Measurements from ENCODE around the gene ZNF138.
A peak's percentile ranks its signal among the peaks of the same experiment; 100 is the strongest.

Gene ZNF138

GRCh38 chr7:64794171-64794844 lies at the start of gene ZNF138:
TSS of gene ZNF138 (plus strand) at chr7:64794428. CDS start at chr7:64794569, 141 bp downstream.
- peaks cover 18% of the 10 kb centered on the region for H3K4me1 ChIP-seq (ENCODE audit: control insufficient read depth, low read length)
- H3K9me3 ChIP-seq (ENCODE audit: control insufficient read depth, insufficient read depth, low read length) = no peaks in the 10 kb centered on the region; the same call in 1 of the 2 replicates
- no peaks in the 10 kb centered on the region; the same call in 1 of the 2 replicates for H4K20me1 ChIP-seq (ENCODE audit: control insufficient read depth, insufficient read depth, low read depth, low read length)
- H3K27me3 ChIP-seq (ENCODE audit: control insufficient read depth, low read length) = no peaks in the 10 kb centered on the region
- H3K36me3 ChIP-seq (ENCODE audit: control insufficient read depth, low read length) = peaks cover 40% of the 10 kb centered on the region
- peak within 1 kb of the TSS; percentile 67 for H3K27ac ChIP-seq (ENCODE audit: low read depth, low read length)
- TF ChIP-seq CTCF (IDR thresholded peaks at IDR 0.05; ENCODE audit: low read depth, low read length, poor library complexity, severe bottlenecking) (peak; percentile 12), EZH2phosphoT487 (IDR thresholded peaks at IDR 0.05; ENCODE audit: borderline replicate concordance, low read length) (no peak)
- no peaks in the 10 kb centered on the region for H3K9me2 ChIP-seq (replicated peaks; ENCODE audit: control insufficient read depth, low read length)
- peak within 1 kb of the TSS; percentile 91 for H3K4me3 ChIP-seq (ENCODE audit: low read length)
- H3K4me2 ChIP-seq (ENCODE audit: low read length) = peak within 1 kb of the TSS; percentile 79
- H3F3A ChIP-seq (ENCODE audit: control insufficient read depth, insufficient read depth) = no peaks in the 10 kb centered on the region
- peaks cover 48% of the 10 kb centered on the region for H3K79me2 ChIP-seq (ENCODE audit: control insufficient read depth, low read length)

GRCh38 chr7:64744680-64745079 lies 49.5 kb upstream of the ZNF138 start:
- Histone ChIP-seq H3K36me3 (ENCODE audit: control insufficient read depth, low read length) (no peaks in the 10 kb centered on the region), H3K4me3 (ENCODE audit: low read length) (no peak overlapping the region), H3K9me2 (replicated peaks; ENCODE audit: control insufficient read depth, low read length) (no peaks in the 10 kb centered on the region), H3K79me2 (ENCODE audit: control insufficient read depth, low read length) (no peaks in the 10 kb centered on the region), H3K27me3 (ENCODE audit: control insufficient read depth, low read length) (no peaks in the 10 kb centered on the region), H3K27ac (ENCODE audit: low read depth, low read length) (no peak overlapping the region), H3K4me1 (ENCODE audit: control insufficient read depth, low read length) (no peaks in the 10 kb centered on the region), H3K4me2 (ENCODE audit: low read length) (no peak overlapping the region), H3K9me3 (ENCODE audit: control insufficient read depth, insufficient read depth, low read length) (no peaks in the 10 kb centered on the region; the same call in 1 of the 2 replicates), H4K20me1 (ENCODE audit: control insufficient read depth, insufficient read depth, low read depth, low read length) (no peaks in the 10 kb centered on the region), H3F3A (ENCODE audit: control insufficient read depth, insufficient read depth) (no peaks in the 10 kb centered on the region)
- TF ChIP-seq EZH2phosphoT487 (IDR thresholded peaks at IDR 0.05; ENCODE audit: borderline replicate concordance, low read length) (no peak), CTCF (IDR thresholded peaks at IDR 0.05; ENCODE audit: low read depth, low read length, poor library complexity, severe bottlenecking) (no peak)

GRCh38 chr7:64747802-64748201 lies 46.4 kb upstream of the ZNF138 start:
- H3K4me1 ChIP-seq (ENCODE audit: control insufficient read depth, low read length) = no peaks in the 10 kb centered on the region
- H4K20me1 ChIP-seq (ENCODE audit: control insufficient read depth, insufficient read depth, low read depth, low read length) = no peaks in the 10 kb centered on the region
- H3K27ac ChIP-seq (ENCODE audit: low read depth, low read length) = no peak overlapping the region
- TF ChIP-seq EZH2phosphoT487 (IDR thresholded peaks at IDR 0.05; ENCODE audit: borderline replicate concordance, low read length) = no peak
- TF ChIP-seq CTCF (IDR thresholded peaks at IDR 0.05; ENCODE audit: low read depth, low read length, poor library complexity, severe bottlenecking) = no peak
- H3K4me3 ChIP-seq (ENCODE audit: low read length) = no peak overlapping the region
- H3K36me3 ChIP-seq (ENCODE audit: control insufficient read depth, low read length) = no peaks in the 10 kb centered on the region
- H3K9me3 ChIP-seq (ENCODE audit: control insufficient read depth, insufficient read depth, low read length) = no peaks in the 10 kb centered on the region; the same call in 1 of the 2 replicates
- H3K79me2 ChIP-seq (ENCODE audit: control insufficient read depth, low read length) = no peaks in the 10 kb centered on the region
- H3K27me3 ChIP-seq (ENCODE audit: control insufficient read depth, low read length) = no peaks in the 10 kb centered on the region
- no peaks in the 10 kb centered on the region for H3F3A ChIP-seq (ENCODE audit: control insufficient read depth, insufficient read depth)
- H3K9me2 ChIP-seq (replicated peaks; ENCODE audit: control insufficient read depth, low read length) = no peaks in the 10 kb centered on the region
- no peak overlapping the region for H3K4me2 ChIP-seq (ENCODE audit: low read length)

Measured in DOHH2 (cell line).